NCI-H2196 (cell line): ENCODE measurements around the gene KRTAP10-7.
"Not testable (repeated sequence)": the region's sequence is repeated elsewhere in the genome, so short reads cannot be mapped to it uniquely, and the experiment has no call there.

ENCODE experiments used
- DNase-seq: peaks from one replicate; lab custom pipeline; 2025; ENCODE audit not compliant: unreplicated experiment; lab: John Stamatoyannopoulos, UW

The KRTAP10-7 gene

GRCh38 chr21:44571844-44572782 is 28.3 kb upstream of the KRTAP10-7 start:
- no peak for DNase-seq

DNA sequence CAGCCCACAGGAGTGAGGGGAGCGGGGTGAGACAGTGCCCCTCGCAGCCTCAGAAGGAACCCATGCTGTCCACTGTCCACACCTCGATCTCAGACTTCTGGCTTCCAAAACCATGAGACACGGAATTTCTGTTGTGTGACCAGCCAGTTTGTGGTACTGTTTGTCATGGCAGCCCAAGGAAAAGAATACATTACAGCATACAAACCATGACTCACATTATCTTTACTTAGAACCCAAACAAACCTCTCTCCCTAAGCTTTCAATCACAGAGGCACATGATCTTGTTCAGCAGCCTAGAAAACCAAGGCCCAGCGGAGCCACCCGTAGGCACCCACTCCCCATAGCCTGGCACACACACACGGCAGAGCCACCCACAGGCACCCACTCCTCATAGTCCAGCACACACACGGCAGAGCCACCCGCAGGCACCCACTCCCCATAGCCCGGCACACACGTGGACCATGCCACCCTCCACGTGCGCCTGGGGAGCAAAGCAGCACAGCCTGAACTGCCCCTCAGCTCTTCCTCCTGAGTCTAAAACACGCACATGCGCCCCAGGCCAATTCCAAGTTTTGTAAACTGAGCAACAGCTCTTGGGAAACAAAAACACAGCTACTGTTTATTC is 27.3 kb upstream of the KRTAP10-7 start:
- no peak for DNase-seq

DNA sequence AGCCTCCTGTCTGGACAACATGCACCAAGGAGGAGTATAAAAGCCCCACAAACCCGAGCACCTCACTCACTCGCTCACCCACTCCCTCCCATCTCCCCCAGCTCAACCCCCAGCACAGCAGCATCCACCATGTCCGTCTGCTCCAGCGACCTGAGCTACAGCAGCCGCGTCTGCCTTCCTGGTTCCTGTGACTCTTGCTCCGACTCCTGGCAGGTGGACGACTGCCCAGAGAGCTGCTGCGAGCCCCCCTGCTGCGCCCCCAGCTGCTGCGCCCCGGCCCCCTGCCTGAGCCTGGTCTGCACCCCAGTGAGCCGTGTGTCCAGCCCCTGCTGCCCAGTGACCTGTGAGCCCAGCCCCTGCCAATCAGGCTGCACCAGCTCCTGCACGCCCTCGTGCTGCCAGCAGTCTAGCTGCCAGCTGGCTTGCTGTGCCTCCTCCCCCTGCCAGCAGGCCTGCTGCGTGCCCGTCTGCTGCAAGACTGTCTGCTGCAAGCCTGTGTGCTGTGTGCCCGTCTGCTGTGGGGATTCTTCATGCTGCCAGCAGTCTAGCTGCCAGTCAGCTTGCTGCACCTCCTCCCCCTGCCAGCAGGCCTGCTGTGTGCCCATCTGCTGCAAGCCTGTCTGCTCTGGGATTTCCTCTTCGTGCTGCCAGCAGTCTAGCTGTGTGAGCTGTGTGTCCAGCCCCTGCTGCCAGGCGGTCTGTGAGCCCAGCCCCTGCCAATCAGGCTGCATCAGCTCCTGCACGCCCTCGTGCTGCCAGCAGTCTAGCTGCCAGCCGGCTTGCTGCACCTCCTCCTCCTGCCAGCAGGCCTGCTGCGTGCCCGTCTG is 26.6 kb upstream of the KRTAP10-7 start, which contains the start of gene KRTAP10-4:
TSS of gene KRTAP10-4 (plus strand) at position 100 of the 827 bp plus-strand sequence. CDS start at position 130, 30 bp downstream.
- DNase-seq = not testable (repeated sequence)

GRCh38 chr21:44574457-44575306 is 25.7 kb upstream of the KRTAP10-7 start:
- DNase-seq = no peak

GRCh38 chr21:44575307-44576024 is 24.9 kb upstream of the KRTAP10-7 start:
- DNase-seq = no peak

- no peak for DNase-seq
Observed at GRCh38 chr21:44576025-44576420, 24.4 kb upstream of the KRTAP10-7 start.

GRCh38 chr21:44578371-44579055 is 21.9 kb upstream of the KRTAP10-7 start:
- no peak for DNase-seq

GRCh38 chr21:44579056-44579832 is 21.2 kb upstream of the KRTAP10-7 start:
- DNase-seq = no peak

DNA sequence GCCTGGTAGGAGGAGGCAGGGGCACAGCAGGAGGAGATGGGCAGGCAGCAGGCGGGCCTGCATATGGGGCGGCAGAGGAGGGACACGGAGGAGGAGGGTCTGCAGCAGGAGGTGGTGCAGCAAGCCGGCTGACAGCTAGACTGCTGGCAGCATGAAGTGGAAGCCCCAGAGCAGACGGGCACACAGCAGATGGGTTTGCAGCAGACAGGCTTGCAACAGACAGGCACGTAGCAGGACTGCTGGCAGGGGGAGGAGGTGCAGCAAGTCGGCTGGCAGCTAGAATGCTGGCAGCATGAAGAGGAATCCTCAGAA is 20.6 kb upstream of the KRTAP10-7 start:
- no peak for DNase-seq

GRCh38 chr21:44580231-44580821 is 20.1 kb upstream of the KRTAP10-7 start, which contains the start of gene KRTAP10-5:
Gene KRTAP10-5, minus strand, starts transcription at chr21:44580604. Its CDS starts 26 bp downstream, at chr21:44580578.
- DNase-seq = not testable (repeated sequence)

GRCh38 chr21:44581158-44581557 is 19.2 kb upstream of the KRTAP10-7 start:
- DNase-seq = no peak

GRCh38 chr21:44582055-44582454 is 18.3 kb upstream of the KRTAP10-7 start:
- DNase-seq = no peak

DNA sequence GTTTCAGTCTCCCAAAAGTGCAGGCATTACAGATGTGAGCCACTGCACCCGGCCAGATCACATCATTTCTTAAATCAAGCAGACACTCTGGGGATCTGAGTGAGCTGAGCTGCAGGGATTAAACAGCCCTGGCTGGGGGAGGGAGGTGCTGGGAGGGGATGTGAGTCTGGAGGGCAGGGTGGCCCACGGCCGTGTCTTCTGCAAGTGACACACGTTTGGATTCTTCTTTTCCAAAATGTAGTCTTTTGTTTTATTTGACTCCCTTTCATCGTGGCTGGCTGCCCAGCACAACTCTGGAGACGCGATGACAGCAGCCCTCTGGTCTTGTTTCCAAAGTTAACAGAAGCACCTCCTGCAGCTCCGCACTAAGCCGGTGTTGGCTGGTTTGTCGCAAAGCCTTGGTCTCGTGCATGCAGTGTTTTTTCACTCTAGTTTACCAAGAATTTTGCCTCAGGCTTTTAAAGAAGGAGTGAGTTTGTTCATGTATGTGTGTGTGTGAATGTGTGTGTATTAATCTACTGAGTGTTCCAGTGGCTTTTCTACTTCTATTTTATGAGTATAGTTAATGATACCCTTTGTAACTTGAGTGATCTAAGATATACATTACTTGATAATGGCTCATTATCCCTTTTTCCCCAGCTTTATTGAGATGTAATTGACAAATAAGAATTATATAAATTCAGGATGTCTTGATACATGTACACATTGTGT is 17.2 kb upstream of the KRTAP10-7 start:
- no peak for DNase-seq

- no peak for DNase-seq
Observed at GRCh38 chr21:44583800-44584147, 16.6 kb upstream of the KRTAP10-7 start.

GRCh38 chr21:44585892-44586291 is 14.5 kb upstream of the KRTAP10-7 start:
- DNase-seq = no peak

- DNase-seq = no peak
Observed at GRCh38 chr21:44589094-44589493, 11.3 kb upstream of the KRTAP10-7 start.

- no peak for DNase-seq
Observed at GRCh38 chr21:44589586-44590305, 10.7 kb upstream of the KRTAP10-7 start.
